Neural crest cell (in vitro differentiated cells): ENCODE results near the gene MECP2. TPM values are rescaled to one million over a fixed set of nuclear protein-coding genes. Genes with fewer than 3 reads are reported as not detected.

Source experiments
- DNase-seq: peaks from one replicate; pipeline ENCODE4 v3.0.0; 2021; ENCODE audit warnings: low read depth, mixed read lengths, low spot score
- H3K27ac Mint-ChIP-seq: one replicate; pipeline ENCODE4 v1.8.0; 2021; ENCODE audit warnings: mild to moderate bottlenecking, mixed read lengths; ENCODE audit not compliant: unreplicated experiment
- H3K27me3 Mint-ChIP-seq: 2 replicates; pipeline ENCODE4 v1.8.0; 2021; ENCODE audit warnings: low read depth, mild to moderate bottlenecking, mixed read lengths
- H3K36me3 Mint-ChIP-seq: 2 replicates; pipeline ENCODE4 v1.8.0; 2021; ENCODE audit warnings: low read depth, mild to moderate bottlenecking, mixed read lengths
- H3K4me1 Mint-ChIP-seq: 2 replicates; pipeline ENCODE4 v1.8.0; 2021; ENCODE audit warnings: mixed read lengths
- H3K4me3 Mint-ChIP-seq: one replicate; pipeline ENCODE4 v1.8.0; 2021; ENCODE audit warnings: mild to moderate bottlenecking, mixed read lengths
- H3K9me3 Mint-ChIP-seq: 2 replicates; pipeline ENCODE4 v1.8.0; 2021; ENCODE audit warnings: mixed read lengths
- total RNA-seq: library from RNA; stranded (reverse); gene quantifications from 2 replicates; pipeline ENCODE4 v1.2.1, GENCODE V29; 2021
- TF ChIP-seq, protein P1 (sequence below): fragments of 200-600 bp; sonication (generic); conservative IDR thresholded peaks from 2 replicates; pipeline ENCODE4 v1.5.0; 2021; ENCODE audit warnings: antibody characterized with exemption, mild to moderate bottlenecking

Gene MECP2
- total RNA-seq, 1 donor from 2014 or later, result 49.1 TPM

- Mint-ChIP-seq H3K36me3 (peaks cover 7% of the 10 kb centered on the region), H3K4me3 (no peak overlapping the region), H3K27me3 (no peaks in the 10 kb centered on the region), H3K27ac (no peak overlapping the region), H3K9me3 (no peaks in the 10 kb centered on the region), H3K4me1 (peaks cover 26% of the 10 kb centered on the region)
- TF ChIP-seq, protein P1, sequence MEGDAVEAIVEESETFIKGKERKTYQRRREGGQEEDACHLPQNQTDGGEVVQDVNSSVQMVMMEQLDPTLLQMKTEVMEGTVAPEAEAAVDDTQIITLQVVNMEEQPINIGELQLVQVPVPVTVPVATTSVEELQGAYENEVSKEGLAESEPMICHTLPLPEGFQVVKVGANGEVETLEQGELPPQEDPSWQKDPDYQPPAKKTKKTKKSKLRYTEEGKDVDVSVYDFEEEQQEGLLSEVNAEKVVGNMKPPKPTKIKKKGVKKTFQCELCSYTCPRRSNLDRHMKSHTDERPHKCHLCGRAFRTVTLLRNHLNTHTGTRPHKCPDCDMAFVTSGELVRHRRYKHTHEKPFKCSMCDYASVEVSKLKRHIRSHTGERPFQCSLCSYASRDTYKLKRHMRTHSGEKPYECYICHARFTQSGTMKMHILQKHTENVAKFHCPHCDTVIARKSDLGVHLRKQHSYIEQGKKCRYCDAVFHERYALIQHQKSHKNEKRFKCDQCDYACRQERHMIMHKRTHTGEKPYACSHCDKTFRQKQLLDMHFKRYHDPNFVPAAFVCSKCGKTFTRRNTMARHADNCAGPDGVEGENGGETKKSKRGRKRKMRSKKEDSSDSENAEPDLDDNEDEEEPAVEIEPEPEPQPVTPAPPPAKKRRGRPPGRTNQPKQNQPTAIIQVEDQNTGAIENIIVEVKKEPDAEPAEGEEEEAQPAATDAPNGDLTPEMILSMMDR, result no peak
- DNase-seq, result no peak
These were observed 40.7 kb downstream of the MECP2 start for GRCh38 chrX:154056770-154057241.

GRCh38 chrX:154051201-154051810 is 46.2 kb downstream of the MECP2 start:
- Mint-ChIP-seq H3K4me3 (no peak overlapping the region), H3K27me3 (no peaks in the 10 kb centered on the region), H3K36me3 (peaks cover 26% of the 10 kb centered on the region), H3K9me3 (no peaks in the 10 kb centered on the region), H3K27ac (no peak overlapping the region), H3K4me1 (peaks cover 28% of the 10 kb centered on the region)
- TF ChIP-seq, protein P1, result peak; percentile 74
- DNase-seq, result peak; percentile 65

- TF ChIP-seq, protein P1, result no peak
- H3K27ac Mint-ChIP-seq, result no peak overlapping the region
- DNase-seq, result no peak
These were observed 47.4 kb downstream of the MECP2 start for GRCh38 chrX:154050113-154050495.

GRCh38 chrX:154049209-154050112 is 48.1 kb downstream of the MECP2 start:
- Mint-ChIP-seq H3K27me3 (no peaks in the 10 kb centered on the region), H3K27ac (no peak overlapping the region), H3K9me3 (no peaks in the 10 kb centered on the region), H3K4me1 (peaks cover 34% of the 10 kb centered on the region), H3K4me3 (no peak overlapping the region), H3K36me3 (peaks cover 26% of the 10 kb centered on the region)
- TF ChIP-seq, protein P1, result no peak
- DNase-seq, result no peak

More at GRCh38 chrX:154050113-154050495, 47.4 kb downstream of the MECP2 start:
- H3K4me1 Mint-ChIP-seq, result peaks cover 34% of the 10 kb centered on the region
- no peak overlapping the region for H3K4me3 Mint-ChIP-seq
- peaks cover 26% of the 10 kb centered on the region for H3K36me3 Mint-ChIP-seq
- H3K9me3 Mint-ChIP-seq, result no peaks in the 10 kb centered on the region
- no peaks in the 10 kb centered on the region for H3K27me3 Mint-ChIP-seq

GRCh38 chrX:154048398-154048797 is 49.1 kb downstream of the MECP2 start:
- Mint-ChIP-seq H3K9me3 (no peaks in the 10 kb centered on the region), H3K4me3 (no peak overlapping the region), H3K27me3 (no peaks in the 10 kb centered on the region), H3K36me3 (peaks cover 26% of the 10 kb centered on the region), H3K27ac (no peak overlapping the region), H3K4me1 (peaks cover 39% of the 10 kb centered on the region)
- TF ChIP-seq, protein P1, result no peak
- no peak for DNase-seq
